Kidney (tissue), 14 donors: Measurements from ENCODE around the gene FOLR2. TPM values are rescaled to one million over a fixed set of nuclear protein-coding genes. Genes with fewer than 3 reads are reported as not detected.

Experiments used
- DNase-seq, 5 donors: peaks; one replicate each; pipeline ENCODE4 v3.0.0-alpha.2; 2013 to 2020
- FAIRE-seq: peaks from 2 replicates; lab custom pipeline; 2012; peaks lifted over from hg19 to GRCh38; lab: Jason Lieb, UNC
- H3K27ac ChIP-seq, 2 donors: one replicate each; pipeline ENCODE4 v1.7.0; 2013; ENCODE audit warnings: low read depth in 2 of 2, low read length in 2 of 2, inconsistent platforms in 1 of 2
- H3K27me3 ChIP-seq: one replicate; pipeline ENCODE4 v1.7.1; 2013; ENCODE audit warnings: low read length, inconsistent platforms; ENCODE audit not compliant: control insufficient read depth, insufficient read depth
- H3K36me3 ChIP-seq, 3 donors: one replicate each; pipeline versions ENCODE4 v1.7.0 to v1.7.1; 2013; ENCODE audit warnings: low read length in 3 of 3, control low read depth in 1 of 3, inconsistent platforms in 1 of 3; ENCODE audit not compliant: insufficient read depth in 3 of 3, control insufficient read depth in 2 of 3
- H3K4me1 ChIP-seq, 3 donors: one replicate each; pipeline versions ENCODE4 v1.7.0 to v1.7.1; 2013; ENCODE audit warnings: low read length in 3 of 3, inconsistent platforms in 1 of 3, low read depth in 1 of 3; ENCODE audit not compliant: control insufficient read depth in 2 of 3, insufficient read depth in 2 of 3
- H3K4me3 ChIP-seq, 3 donors: one replicate each; pipeline versions ENCODE4 v1.7.0 to v1.8.1; 2013; ENCODE audit warnings: low read length in 3 of 3, control low read depth in 1 of 3, inconsistent platforms in 1 of 3
- H3K9ac ChIP-seq, 3 donors: one replicate each; pipeline versions ENCODE4 v1.7.0 to v1.7.1; 2013; ENCODE audit warnings: low read length in 3 of 3, control low read depth in 1 of 3, inconsistent platforms in 1 of 3
- H3K9me3 ChIP-seq, 3 donors: one replicate each; pipeline versions ENCODE4 v1.7.0 to v1.7.1; 2013; ENCODE audit warnings: low read length in 3 of 3, control low read depth in 1 of 3, inconsistent platforms in 1 of 3; ENCODE audit not compliant: control insufficient read depth in 2 of 3, insufficient read depth in 1 of 3
- intact Hi-C: fragments of 100-400 bp; cut with DNase I; formaldehyde crosslinking; loops from one replicate; pipeline ENCODE4 v1.11.1; 2022
- polyA plus RNA-seq: library from polyadenylated mRNA; stranded (reverse); fragments of 350-450 nt; fragmentation: Illumina TruSeq; extraction: RNeasy Lipid Tissue Mini Kit (QIAGEN cat#74804); gene quantifications from one replicate; pipeline ENCODE4 v1.2.3, GENCODE V29; 2014; ENCODE audit warnings: low read depth, low replicate concordance; ENCODE audit not compliant: insufficient read depth
- total RNA-seq: library from RNA; stranded (reverse); fragmentation: NEBNext Ultra II Directional; extraction: Animal tissue kit (Norgen Biotek cat#: 25700); gene quantifications from one replicate; pipeline ENCODE4 v1.2.1, GENCODE V29; 2021
- TF ChIP-seq, protein P1 (sequence below): IDR thresholded peaks from 3 replicates; pipeline ENCODE4 v1.5.1; 2012; ENCODE audit warnings: mild to moderate bottlenecking, moderate library complexity, borderline replicate concordance; ENCODE audit not compliant: insufficient read depth; ENCODE audit errors: extremely low read depth
- donor health status: control.
- donor health status: control.
- donor health status: control.
- donor health status: control.
- donor health status: control.
- donor health status: DM: yes; HTN: yes; CAD: no.
- donor health status: Normal renal cell carcinoma (clear cell type).

The FOLR2 gene
- total and polyA plus RNA-seq, 2 donors from 2014 or later: 16.8 to 31.9 TPM

DNA sequence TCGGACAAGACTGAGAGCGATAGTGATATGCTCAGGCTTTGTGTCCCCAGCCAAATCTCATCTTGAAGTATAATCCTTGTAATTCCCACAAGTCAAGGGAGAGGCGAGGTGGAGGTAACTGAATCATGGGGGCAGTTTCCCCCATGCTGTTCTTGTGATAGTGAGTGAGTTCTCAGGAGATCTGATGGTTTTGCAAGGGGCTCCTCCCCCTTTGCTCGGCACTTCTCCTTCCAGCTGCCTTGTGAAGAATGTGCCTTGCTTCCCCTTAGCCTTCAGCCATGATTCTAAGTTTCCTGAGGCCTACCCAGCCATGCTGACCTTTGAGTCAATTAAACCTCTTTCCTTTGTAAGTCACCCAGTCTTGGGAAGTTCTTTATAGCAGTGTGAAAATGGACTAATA is 7.5 kb upstream of the FOLR2 start:
- H3K9me3 ChIP-seq: peaks cover 0 to 2% (median 0%) of the 10 kb centered on the region in 3 donors
- H3K36me3 ChIP-seq: no peaks in the 10 kb centered on the region
- TF ChIP-seq, protein P1, sequence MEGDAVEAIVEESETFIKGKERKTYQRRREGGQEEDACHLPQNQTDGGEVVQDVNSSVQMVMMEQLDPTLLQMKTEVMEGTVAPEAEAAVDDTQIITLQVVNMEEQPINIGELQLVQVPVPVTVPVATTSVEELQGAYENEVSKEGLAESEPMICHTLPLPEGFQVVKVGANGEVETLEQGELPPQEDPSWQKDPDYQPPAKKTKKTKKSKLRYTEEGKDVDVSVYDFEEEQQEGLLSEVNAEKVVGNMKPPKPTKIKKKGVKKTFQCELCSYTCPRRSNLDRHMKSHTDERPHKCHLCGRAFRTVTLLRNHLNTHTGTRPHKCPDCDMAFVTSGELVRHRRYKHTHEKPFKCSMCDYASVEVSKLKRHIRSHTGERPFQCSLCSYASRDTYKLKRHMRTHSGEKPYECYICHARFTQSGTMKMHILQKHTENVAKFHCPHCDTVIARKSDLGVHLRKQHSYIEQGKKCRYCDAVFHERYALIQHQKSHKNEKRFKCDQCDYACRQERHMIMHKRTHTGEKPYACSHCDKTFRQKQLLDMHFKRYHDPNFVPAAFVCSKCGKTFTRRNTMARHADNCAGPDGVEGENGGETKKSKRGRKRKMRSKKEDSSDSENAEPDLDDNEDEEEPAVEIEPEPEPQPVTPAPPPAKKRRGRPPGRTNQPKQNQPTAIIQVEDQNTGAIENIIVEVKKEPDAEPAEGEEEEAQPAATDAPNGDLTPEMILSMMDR: no peak
- no peak overlapping the region for H3K27ac ChIP-seq
- no peak overlapping the region for H3K9ac ChIP-seq
- intact Hi-C loops: no loop called here
- no peak overlapping the region for H3K4me3 ChIP-seq
- FAIRE-seq (no peak), DNase-seq (no peak)
- H3K27me3 ChIP-seq: no peaks in the 10 kb centered on the region
- H3K4me1 ChIP-seq: no peaks in the 10 kb centered on the region

DNA sequence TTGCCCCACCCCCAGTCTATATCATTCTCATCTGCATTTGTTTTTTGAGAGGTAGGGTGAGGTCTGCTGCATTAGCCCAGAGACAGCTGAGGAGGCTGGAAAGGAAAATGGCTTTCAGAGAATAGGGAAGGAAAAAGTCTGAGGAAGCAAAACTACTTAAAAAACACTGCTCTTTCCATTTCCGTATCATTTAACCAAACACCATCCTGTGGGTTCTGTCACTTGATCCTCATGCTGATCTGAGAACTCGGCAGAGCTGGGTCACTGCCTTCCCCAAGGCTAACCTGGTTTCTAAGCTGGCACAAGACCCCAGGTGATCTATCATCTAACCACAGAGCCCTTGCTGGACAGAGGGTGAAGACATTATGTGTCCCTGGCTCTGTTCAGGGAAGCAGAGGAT is 1.2 kb downstream of the FOLR2 start:
- H3K9ac ChIP-seq: no peak overlapping the region

DNA sequence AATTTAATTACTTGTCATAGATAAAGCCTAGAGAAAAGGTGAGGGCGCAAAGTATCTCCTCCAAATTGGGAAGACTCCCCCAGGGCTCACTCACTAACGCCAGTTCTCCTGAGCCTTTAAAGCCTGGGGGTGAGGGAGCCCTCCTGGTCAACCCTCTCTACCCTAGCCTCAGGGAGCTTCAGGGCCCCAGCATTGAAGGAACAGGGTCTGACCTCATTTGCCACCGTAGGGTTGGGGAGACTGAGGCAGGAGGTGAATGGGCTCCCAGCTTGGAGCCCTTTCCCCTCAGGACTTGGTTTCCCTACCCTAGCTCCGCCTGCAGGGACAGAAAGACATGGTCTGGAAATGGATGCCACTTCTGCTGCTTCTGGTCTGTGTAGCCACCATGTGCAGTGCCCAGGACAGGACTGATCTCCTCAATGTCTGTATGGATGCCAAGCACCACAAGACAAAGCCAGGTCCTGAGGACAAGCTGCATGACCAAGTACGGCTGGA is 1.7 kb downstream of the FOLR2 start:
- H3K9ac ChIP-seq: no peak overlapping the region
- H3K4me1 ChIP-seq: peaks cover 0 to 11% (median 6%) of the 10 kb centered on the region in 3 donors
- intact Hi-C loops: no loop called here
- TF ChIP-seq, protein P1: no peak
- H3K27me3 ChIP-seq: no peaks in the 10 kb centered on the region
- H3K27ac ChIP-seq: no peak overlapping the region
- DNase-seq (no peak), FAIRE-seq (no peak)
- H3K36me3 ChIP-seq: no peaks in the 10 kb centered on the region
- H3K4me3 ChIP-seq: no peak overlapping the region
- H3K9me3 ChIP-seq: no peaks in the 10 kb centered on the region

More for the DNA sequence above, 1.2 kb downstream of the FOLR2 start:
- FAIRE-seq (no peak), DNase-seq (peak in 1 of 5 donors; percentile 49)
- no peak overlapping the region for H3K27ac ChIP-seq
- no peak overlapping the region for H3K4me3 ChIP-seq
- H3K36me3 ChIP-seq: no peaks in the 10 kb centered on the region
- intact Hi-C loops: no loop called here
- no peaks in the 10 kb centered on the region for H3K9me3 ChIP-seq
- TF ChIP-seq, protein P1: no peak
- no peaks in the 10 kb centered on the region for H3K27me3 ChIP-seq
- H3K4me1 ChIP-seq: peaks cover 0 to 11% (median 6%) of the 10 kb centered on the region in 3 donors
